H9 (cell line): Measurements from ENCODE around the gene PNKP. TPM values are rescaled to one million over a fixed set of nuclear protein-coding genes. Genes with fewer than 3 reads are reported as not detected.

Experiments used
- DNase-seq: peaks from one replicate; pipeline ENCODE4 v3.0.0-alpha.2; 2017
- H2AFZ ChIP-seq: one replicate; pipeline ENCODE4 v1.6.1; 2013; ENCODE audit warnings: mild to moderate bottlenecking, low read length, control low read depth, moderate library complexity
- H2AK5ac ChIP-seq: 2 replicates; pipeline ENCODE4 v1.6.1; 2013; ENCODE audit warnings: low read length, control low read depth, mixed read lengths; ENCODE audit not compliant: insufficient read length
- H2BK120ac ChIP-seq: one replicate; pipeline ENCODE4 v1.6.1; 2013; ENCODE audit warnings: low read depth, mild to moderate bottlenecking, low read length, control low read depth, inconsistent platforms; ENCODE audit not compliant: poor library complexity, severe bottlenecking
- H2BK12ac ChIP-seq: 2 replicates; pipeline ENCODE4 v1.6.1; 2013; ENCODE audit warnings: low read length, control low read depth, mixed read lengths, low read depth; ENCODE audit not compliant: insufficient read length
- H2BK15ac ChIP-seq: 2 replicates; pipeline ENCODE4 v1.6.1; 2013; ENCODE audit warnings: low read depth, low read length, control low read depth
- H2BK20ac ChIP-seq: one replicate; pipeline ENCODE4 v1.6.1; 2013; ENCODE audit warnings: low read depth, mild to moderate bottlenecking, low read length, control low read depth, inconsistent platforms; ENCODE audit not compliant: poor library complexity, severe bottlenecking
- H2BK5ac ChIP-seq: 2 replicates; pipeline ENCODE4 v1.6.1; 2013; ENCODE audit warnings: low read length, control low read depth, mixed read lengths; ENCODE audit not compliant: insufficient read length
- H3K14ac ChIP-seq: 2 replicates; pipeline ENCODE4 v1.6.1; 2013; ENCODE audit warnings: low read length, control low read depth; ENCODE audit not compliant: insufficient read depth
- H3K18ac ChIP-seq: 2 replicates; pipeline ENCODE4 v1.6.1; 2013; ENCODE audit warnings: low read depth, mild to moderate bottlenecking, mixed read lengths, low read length, control low read depth; ENCODE audit not compliant: insufficient read length
- H3K23ac ChIP-seq: 2 replicates; pipeline ENCODE4 v1.6.1; 2013; ENCODE audit warnings: low read length, control low read depth, mixed read lengths, low read depth; ENCODE audit not compliant: insufficient read length
- H3K23me2 ChIP-seq: 2 replicates; pipeline ENCODE4 v1.6.1; 2013; ENCODE audit warnings: low read depth, mild to moderate bottlenecking, mixed read lengths, low read length, control low read depth; ENCODE audit not compliant: insufficient read length, poor library complexity, severe bottlenecking
- H3K27ac ChIP-seq: 2 replicates; pipeline ENCODE4 v1.5.1; 2013; ENCODE audit warnings: low read length, control low read depth, mixed read lengths, low read depth; ENCODE audit not compliant: insufficient read length
- H3K27me3 ChIP-seq: 2 replicates; pipeline ENCODE4 v1.6.1; 2013; ENCODE audit warnings: low read length, control low read depth, inconsistent platforms; ENCODE audit not compliant: insufficient read depth
- H3K4ac ChIP-seq: 2 replicates; pipeline ENCODE4 v1.6.1; 2013; ENCODE audit warnings: low read depth, mild to moderate bottlenecking, control low read depth, inconsistent platforms, low read length, moderate library complexity
- H3K4me1 ChIP-seq: 2 replicates; pipeline ENCODE4 v1.6.1; 2013; ENCODE audit warnings: low read length, control low read depth, inconsistent platforms; ENCODE audit not compliant: insufficient read depth
- H3K4me2 ChIP-seq: 2 replicates; pipeline ENCODE4 v1.6.1; 2013; ENCODE audit warnings: low read length, control low read depth, mixed read lengths; ENCODE audit not compliant: insufficient read length, insufficient read depth
- H3K56ac ChIP-seq: 2 replicates; pipeline ENCODE4 v1.6.1; 2013; ENCODE audit warnings: low read depth, mild to moderate bottlenecking, mixed read lengths, low read length, control low read depth; ENCODE audit not compliant: insufficient read length
- H3K79me1 ChIP-seq: 2 replicates; pipeline ENCODE4 v1.6.1; 2013; ENCODE audit warnings: low read depth, mild to moderate bottlenecking, moderate library complexity, low read length, control low read depth, inconsistent platforms; ENCODE audit not compliant: insufficient read depth, poor library complexity, severe bottlenecking
- H3K79me2 ChIP-seq: 2 replicates; pipeline ENCODE4 v1.6.1; 2013; ENCODE audit warnings: low read length, control low read depth, inconsistent platforms; ENCODE audit not compliant: insufficient read depth
- H3K9ac ChIP-seq: 2 replicates; pipeline ENCODE4 v1.6.1; 2013; ENCODE audit warnings: low read length, control low read depth, mixed read lengths; ENCODE audit not compliant: insufficient read length; ENCODE audit errors: extremely low read depth
- H3K9me3 ChIP-seq: one replicate; pipeline ENCODE4 v1.6.1; 2013; ENCODE audit warnings: low read depth, low read length, inconsistent platforms; ENCODE audit not compliant: control insufficient read depth
- H3T11ph ChIP-seq: one replicate; pipeline ENCODE4 v1.6.1; 2013; ENCODE audit warnings: mild to moderate bottlenecking, low read length, control low read depth, inconsistent platforms
- H4K20me1 ChIP-seq: one replicate; pipeline ENCODE4 v1.6.1; 2013; ENCODE audit not compliant: control insufficient read depth, insufficient read length, insufficient read depth
- H4K5ac ChIP-seq: 2 replicates; pipeline ENCODE4 v1.6.1; 2013; ENCODE audit warnings: low read depth, mild to moderate bottlenecking, mixed read lengths, low read length, control low read depth; ENCODE audit not compliant: insufficient read length
- H4K8ac ChIP-seq: replicated peaks from 2 replicates; pipeline ENCODE4 v1.6.1; 2013; ENCODE audit warnings: low read length, control low read depth, mixed read lengths, low read depth; ENCODE audit not compliant: insufficient read length
- H4K91ac ChIP-seq: 2 replicates; pipeline ENCODE4 v1.6.1; 2013; ENCODE audit warnings: low read depth, mild to moderate bottlenecking, moderate library complexity, mixed read lengths, low read length, control low read depth; ENCODE audit not compliant: insufficient read length
- H3K27ac Mint-ChIP-seq, 3 experiments: 2 replicates in 2 of 3; 3 replicates in 1 of 3; pipeline ENCODE4 v1.8.0; 2020 to 2021; ENCODE audit warnings: mixed read lengths in 3 of 3, mild to moderate bottlenecking in 1 of 3, moderate library complexity in 1 of 3
- H3K27me3 Mint-ChIP-seq: 2 replicates; pipeline ENCODE4 v1.8.0; 2021; ENCODE audit warnings: low read depth, mild to moderate bottlenecking, moderate library complexity, mixed read lengths
- H3K36me3 Mint-ChIP-seq, 3 experiments: 2 replicates in 2 of 3; 3 replicates in 1 of 3; pipeline ENCODE4 v1.8.0; 2020 to 2021; ENCODE audit warnings: low read depth in 3 of 3, mixed read lengths in 3 of 3; ENCODE audit not compliant: insufficient read depth in 1 of 3
- H3K4me1 Mint-ChIP-seq, 2 experiments: 2 replicates each; pipeline ENCODE4 v1.8.0; 2020; ENCODE audit warnings: mixed read lengths in 2 of 2
- H3K4me3 Mint-ChIP-seq, 2 experiments: 2 replicates in 1 of 2; 3 replicates in 1 of 2; pipeline ENCODE4 v1.8.0; 2020 to 2021; ENCODE audit warnings: mild to moderate bottlenecking in 2 of 2, mixed read lengths in 2 of 2, moderate library complexity in 1 of 2
- H3K9me3 Mint-ChIP-seq, 2 experiments: 2 replicates in 1 of 2; 3 replicates in 1 of 2; pipeline ENCODE4 v1.8.0; 2020; ENCODE audit warnings: mild to moderate bottlenecking in 2 of 2, mixed read lengths in 2 of 2, moderate library complexity in 1 of 2
- WGBS: extraction: QIAGEN DNeasy Blood & Tissue Kit; methylation state at CpG from one replicate; pipeline ENCODE4 v1.1.7; 2013; ENCODE audit warnings: missing lambda C conversion rate, low lambda C conversion rate, mixed read lengths; ENCODE audit not compliant: insufficient read length; ENCODE audit errors: extremely low coverage; 5-methylcytosine and 5-hydroxymethylcytosine counted together
- total RNA-seq: library from RNA; stranded (reverse); gene quantifications from 2 replicates; pipeline ENCODE4 v1.2.1, GENCODE V29; 2021
- TF ChIP-seq, protein P1 (sequence below): fragments of 200-600 bp; sonication (generic); conservative IDR thresholded peaks from 3 replicates; pipeline ENCODE4 v1.8.0; 2021; ENCODE audit warnings: antibody characterized with exemption, mild to moderate bottlenecking

The PNKP gene
- total RNA-seq, 1 experiment from 2014 or later = 157 TPM

DNA sequence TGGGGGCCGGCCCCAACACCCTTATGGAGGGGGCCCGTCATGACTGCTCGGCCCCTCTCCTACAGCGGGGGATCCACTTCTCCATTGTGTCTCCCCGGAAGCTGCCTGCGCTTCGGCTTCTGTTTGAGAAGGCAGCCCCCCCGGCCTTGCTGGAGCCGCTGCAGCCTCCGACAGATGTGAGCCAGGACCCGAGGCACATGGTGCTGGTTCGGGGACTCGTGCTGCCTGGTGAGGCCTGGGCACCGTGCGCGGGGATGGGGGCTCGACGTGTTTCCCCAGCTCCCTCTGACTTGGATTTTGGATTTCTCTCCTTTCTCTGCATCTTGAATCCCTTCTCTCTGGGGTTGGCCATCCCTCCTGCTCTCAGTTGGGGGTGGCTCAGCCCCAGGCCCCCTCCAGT lies 37.7 kb downstream of the PNKP start:
- Histone ChIP-seq H2BK5ac (no peak overlapping the region), H3K14ac (no peak overlapping the region), H2AK5ac (no peak overlapping the region), H3K56ac (no peak overlapping the region), H3T11ph (no peak overlapping the region), H2BK15ac (no peak overlapping the region), H3K27ac (no peak overlapping the region), H3K9ac (no peak overlapping the region), H4K20me1 (no peaks in the 10 kb centered on the region), H2BK120ac (no peak overlapping the region), H3K4ac (no peak overlapping the region), H3K79me1 (no peaks in the 10 kb centered on the region), H2BK20ac (no peak overlapping the region), H2AFZ (no peak overlapping the region), H2BK12ac (no peak overlapping the region), H3K9me3 (no peaks in the 10 kb centered on the region), H3K23me2 (no peaks in the 10 kb centered on the region), H4K91ac (no peak overlapping the region), H4K5ac (no peak overlapping the region), H4K8ac (no peak overlapping the region), H3K79me2 (no peaks in the 10 kb centered on the region), H3K27me3 (no peaks in the 10 kb centered on the region), H3K23ac (no peak overlapping the region), H3K4me1 (no peaks in the 10 kb centered on the region), H3K4me2 (no peak overlapping the region), H3K18ac (no peak overlapping the region)
- WGBS = no CpG with 5 or more reads among the region's 18 CpGs
- Mint-ChIP-seq H3K4me3 (no peak overlapping the region), H3K4me1 (no peaks in the 10 kb centered on the region), H3K27me3 (no peaks in the 10 kb centered on the region), H3K27ac (no peak overlapping the region; a peak in 1 of 7 replicates), H3K36me3 (peaks cover 17 to 43% (median 42%) of the 10 kb centered on the region in 3 experiments; a peak in 6 of 7 replicates), H3K9me3 (no peaks in the 10 kb centered on the region)
- DNase-seq = no peak
- TF ChIP-seq, protein P1, sequence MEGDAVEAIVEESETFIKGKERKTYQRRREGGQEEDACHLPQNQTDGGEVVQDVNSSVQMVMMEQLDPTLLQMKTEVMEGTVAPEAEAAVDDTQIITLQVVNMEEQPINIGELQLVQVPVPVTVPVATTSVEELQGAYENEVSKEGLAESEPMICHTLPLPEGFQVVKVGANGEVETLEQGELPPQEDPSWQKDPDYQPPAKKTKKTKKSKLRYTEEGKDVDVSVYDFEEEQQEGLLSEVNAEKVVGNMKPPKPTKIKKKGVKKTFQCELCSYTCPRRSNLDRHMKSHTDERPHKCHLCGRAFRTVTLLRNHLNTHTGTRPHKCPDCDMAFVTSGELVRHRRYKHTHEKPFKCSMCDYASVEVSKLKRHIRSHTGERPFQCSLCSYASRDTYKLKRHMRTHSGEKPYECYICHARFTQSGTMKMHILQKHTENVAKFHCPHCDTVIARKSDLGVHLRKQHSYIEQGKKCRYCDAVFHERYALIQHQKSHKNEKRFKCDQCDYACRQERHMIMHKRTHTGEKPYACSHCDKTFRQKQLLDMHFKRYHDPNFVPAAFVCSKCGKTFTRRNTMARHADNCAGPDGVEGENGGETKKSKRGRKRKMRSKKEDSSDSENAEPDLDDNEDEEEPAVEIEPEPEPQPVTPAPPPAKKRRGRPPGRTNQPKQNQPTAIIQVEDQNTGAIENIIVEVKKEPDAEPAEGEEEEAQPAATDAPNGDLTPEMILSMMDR = no peak
